ENCODE data around the gene HECTD4.

DNA sequence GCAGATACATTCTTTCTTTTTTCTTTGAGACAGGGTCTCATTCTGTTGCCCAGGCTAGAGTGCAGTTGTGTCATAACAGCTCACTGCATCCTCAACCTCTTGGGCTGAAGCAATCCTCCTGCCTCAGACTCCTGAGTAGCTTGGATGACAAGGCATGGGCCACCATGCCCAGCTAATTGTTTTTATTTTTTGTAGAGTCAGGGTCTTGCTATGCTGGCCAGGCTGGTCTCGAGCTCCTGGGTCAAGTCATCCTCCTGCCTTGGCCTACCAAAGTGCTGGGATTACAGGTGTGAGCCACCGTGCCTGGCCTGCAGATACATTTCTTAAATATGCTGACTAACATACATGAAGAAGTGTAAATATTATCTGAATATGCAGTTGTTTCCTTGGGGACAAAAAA is 115.8 kb downstream of the HECTD4 start:
- TF ChIP-seq, protein P1, sequence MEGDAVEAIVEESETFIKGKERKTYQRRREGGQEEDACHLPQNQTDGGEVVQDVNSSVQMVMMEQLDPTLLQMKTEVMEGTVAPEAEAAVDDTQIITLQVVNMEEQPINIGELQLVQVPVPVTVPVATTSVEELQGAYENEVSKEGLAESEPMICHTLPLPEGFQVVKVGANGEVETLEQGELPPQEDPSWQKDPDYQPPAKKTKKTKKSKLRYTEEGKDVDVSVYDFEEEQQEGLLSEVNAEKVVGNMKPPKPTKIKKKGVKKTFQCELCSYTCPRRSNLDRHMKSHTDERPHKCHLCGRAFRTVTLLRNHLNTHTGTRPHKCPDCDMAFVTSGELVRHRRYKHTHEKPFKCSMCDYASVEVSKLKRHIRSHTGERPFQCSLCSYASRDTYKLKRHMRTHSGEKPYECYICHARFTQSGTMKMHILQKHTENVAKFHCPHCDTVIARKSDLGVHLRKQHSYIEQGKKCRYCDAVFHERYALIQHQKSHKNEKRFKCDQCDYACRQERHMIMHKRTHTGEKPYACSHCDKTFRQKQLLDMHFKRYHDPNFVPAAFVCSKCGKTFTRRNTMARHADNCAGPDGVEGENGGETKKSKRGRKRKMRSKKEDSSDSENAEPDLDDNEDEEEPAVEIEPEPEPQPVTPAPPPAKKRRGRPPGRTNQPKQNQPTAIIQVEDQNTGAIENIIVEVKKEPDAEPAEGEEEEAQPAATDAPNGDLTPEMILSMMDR (IDR thresholded peaks at IDR 0.05): no peak
- TF ChIP-seq, protein P2, sequence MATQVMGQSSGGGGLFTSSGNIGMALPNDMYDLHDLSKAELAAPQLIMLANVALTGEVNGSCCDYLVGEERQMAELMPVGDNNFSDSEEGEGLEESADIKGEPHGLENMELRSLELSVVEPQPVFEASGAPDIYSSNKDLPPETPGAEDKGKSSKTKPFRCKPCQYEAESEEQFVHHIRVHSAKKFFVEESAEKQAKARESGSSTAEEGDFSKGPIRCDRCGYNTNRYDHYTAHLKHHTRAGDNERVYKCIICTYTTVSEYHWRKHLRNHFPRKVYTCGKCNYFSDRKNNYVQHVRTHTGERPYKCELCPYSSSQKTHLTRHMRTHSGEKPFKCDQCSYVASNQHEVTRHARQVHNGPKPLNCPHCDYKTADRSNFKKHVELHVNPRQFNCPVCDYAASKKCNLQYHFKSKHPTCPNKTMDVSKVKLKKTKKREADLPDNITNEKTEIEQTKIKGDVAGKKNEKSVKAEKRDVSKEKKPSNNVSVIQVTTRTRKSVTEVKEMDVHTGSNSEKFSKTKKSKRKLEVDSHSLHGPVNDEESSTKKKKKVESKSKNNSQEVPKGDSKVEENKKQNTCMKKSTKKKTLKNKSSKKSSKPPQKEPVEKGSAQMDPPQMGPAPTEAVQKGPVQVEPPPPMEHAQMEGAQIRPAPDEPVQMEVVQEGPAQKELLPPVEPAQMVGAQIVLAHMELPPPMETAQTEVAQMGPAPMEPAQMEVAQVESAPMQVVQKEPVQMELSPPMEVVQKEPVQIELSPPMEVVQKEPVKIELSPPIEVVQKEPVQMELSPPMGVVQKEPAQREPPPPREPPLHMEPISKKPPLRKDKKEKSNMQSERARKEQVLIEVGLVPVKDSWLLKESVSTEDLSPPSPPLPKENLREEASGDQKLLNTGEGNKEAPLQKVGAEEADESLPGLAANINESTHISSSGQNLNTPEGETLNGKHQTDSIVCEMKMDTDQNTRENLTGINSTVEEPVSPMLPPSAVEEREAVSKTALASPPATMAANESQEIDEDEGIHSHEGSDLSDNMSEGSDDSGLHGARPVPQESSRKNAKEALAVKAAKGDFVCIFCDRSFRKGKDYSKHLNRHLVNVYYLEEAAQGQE (IDR thresholded peaks at IDR 0.05; ENCODE audit: insufficient read depth in 1 of 2, low read depth in 2 of 2, low read length in 1 of 2): no peak
- TF ChIP-seq SIN3A (IDR thresholded peaks at IDR 0.05; ENCODE audit: borderline replicate concordance, insufficient read depth, low read depth, low read length): no peak

Data from Panc1 (cell line).